Body of pancreas (tissue), 4 donors: ENCODE measurements around the gene ZCWPW2. TPM values are rescaled to one million over a fixed set of nuclear protein-coding genes. Genes with fewer than 3 reads are reported as not detected.

ENCODE experiments used
- ATAC-seq: fragments of 150-250 bp; one replicate; pipeline ENCODE4 v1.9.1; 2016
- DNase-seq, 4 donors: peaks; one replicate each; pipeline ENCODE4 v3.0.0-alpha.2; 2019
- H3K27ac ChIP-seq, 4 donors: fragments of 200-600 bp; sonication (generic); 1 replicate in 3 of 4; 2 replicates in 1 of 4; pipeline versions ENCODE4 v1.5.1 to v1.6.1; 2016 to 2019; ENCODE audit warnings: mild to moderate bottlenecking in 1 of 4, mixed read lengths in 1 of 4, moderate library complexity in 1 of 4
- H3K27me3 ChIP-seq, 2 donors: fragments of 200-600 bp; sonication (generic); one replicate each; pipeline ENCODE4 v1.6.0; 2016; ENCODE audit warnings: mild to moderate bottlenecking in 1 of 2
- H3K36me3 ChIP-seq, 2 donors: fragments of 200-600 bp; sonication (generic); replicated peaks in 1 of 2; 2 replicates each; pipeline ENCODE4 v1.5.1; 2016; ENCODE audit warnings: low read depth in 2 of 2; ENCODE audit not compliant: insufficient read depth in 1 of 2
- H3K4me1 ChIP-seq: fragments of 200-600 bp; sonication (generic); one replicate; pipeline ENCODE4 v1.6.0; 2016
- H3K4me3 ChIP-seq, 2 donors: fragments of 200-600 bp; sonication (generic); 1 replicate in 1 of 2; 2 replicates in 1 of 2; pipeline ENCODE4 v1.5.1; 2016 to 2019
- H3K9me3 ChIP-seq, 3 donors: fragments of 200-600 bp; sonication (generic); 1 replicate in 2 of 3; 2 replicates in 1 of 3; pipeline ENCODE4 v1.5.1; 2016
- POLR2A ChIP-seq, 3 donors: fragments of 450-650 bp; IDR thresholded peaks; one replicate each; pipeline ENCODE4 v1.6.1; 2016; ENCODE audit warnings: antibody characterized with exemption in 3 of 3, mild to moderate bottlenecking in 2 of 3
- WGBS, 2 donors: methylation state at CpG; one replicate each; pipeline ENCODE4 v1.1.5; 2017; 5-methylcytosine and 5-hydroxymethylcytosine counted together
- intact Hi-C: fragments of 100-400 bp; cut with DNase I; formaldehyde crosslinking; loops from one replicate; pipeline ENCODE4 v1.15.1; 2023
- total RNA-seq, 2 donors: library from RNA; depleted of rRNA; stranded (reverse); fragments of >200 nt; gene quantifications; one replicate each; pipeline ENCODE4 v1.1.0, GENCODE V29; 2016
- TF ChIP-seq, protein P1 (sequence below), 7 experiments: fragments of 450-650 bp in 4 of 7; fragments of 200-600 bp in 3 of 7; sonication (generic) in 3 of 7; IDR thresholded peaks; one replicate each; pipeline ENCODE4 v1.5.1; 2016 to 2019; ENCODE audit warnings: antibody characterized with exemption in 7 of 7

The ZCWPW2 gene, protein sequence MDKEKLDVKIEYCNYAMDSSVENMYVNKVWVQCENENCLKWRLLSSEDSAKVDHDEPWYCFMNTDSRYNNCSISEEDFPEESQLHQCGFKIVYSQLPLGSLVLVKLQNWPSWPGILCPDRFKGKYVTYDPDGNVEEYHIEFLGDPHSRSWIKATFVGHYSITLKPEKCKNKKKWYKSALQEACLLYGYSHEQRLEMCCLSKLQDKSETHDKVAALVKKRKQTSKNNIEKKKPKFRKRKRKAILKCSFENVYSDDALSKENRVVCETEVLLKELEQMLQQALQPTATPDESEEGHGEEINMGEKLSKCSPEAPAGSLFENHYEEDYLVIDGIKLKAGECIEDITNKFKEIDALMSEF
- total RNA-seq: 1 to 10 TPM in 1 of 2 donors, not detected in 1; 1.3 TPM

DNA sequence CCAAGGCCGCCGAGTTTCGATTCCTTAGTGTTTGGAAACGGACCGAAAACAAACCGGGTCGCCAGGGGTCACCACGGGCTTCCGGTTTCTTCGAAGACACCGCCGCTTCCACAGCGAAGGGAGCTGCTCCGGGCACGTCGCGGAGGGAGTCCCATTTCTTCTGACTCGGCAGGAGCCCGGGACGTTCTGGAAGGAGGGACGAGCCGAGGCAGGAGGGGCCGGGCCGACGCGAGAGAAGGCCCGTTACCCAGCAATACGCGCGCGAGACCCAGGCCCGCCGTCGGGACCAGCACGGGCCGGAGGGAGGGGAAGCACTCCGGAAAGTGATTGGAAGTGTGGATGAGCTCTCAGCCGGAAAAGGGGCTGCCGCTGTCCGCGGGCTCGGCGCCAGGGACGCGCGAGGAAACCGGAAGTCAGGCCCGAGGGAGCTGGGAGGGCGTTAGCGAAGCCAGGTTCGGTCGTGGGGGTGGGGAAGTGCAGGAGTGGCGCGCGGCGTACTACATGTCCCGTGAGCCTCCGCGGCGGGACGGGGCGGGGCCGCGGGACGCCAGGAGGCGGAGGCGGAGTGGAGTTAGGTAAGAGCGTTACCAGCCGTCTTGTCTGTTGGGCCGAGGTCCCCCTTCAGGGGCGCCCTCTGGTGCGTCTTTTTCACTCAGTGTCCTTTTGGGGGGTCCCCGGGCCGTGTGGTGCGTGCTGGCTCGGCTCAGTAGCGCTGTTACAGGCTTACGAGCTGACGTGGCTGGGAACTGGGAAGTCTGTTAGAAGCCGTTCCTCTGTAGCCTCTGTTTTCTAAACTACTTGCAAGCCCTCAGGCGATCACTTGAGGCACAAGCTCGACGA, at the start of gene ZCWPW2, which contains the start of gene AZI2:
Gene ZCWPW2, plus strand, starts transcription at position 93 of the 840 bp plus-strand sequence. CDS start 64,348 bp downstream, outside the sequence.
Gene AZI2, minus strand, starts transcription at position 196 of the 840 bp plus-strand sequence. CDS start 8,207 bp downstream, outside the sequence.
- peak; percentile 94 for ATAC-seq
- 0% methylated on average over 24 to 73 of the region's 83 CpGs for WGBS, 2 donors

DNA sequence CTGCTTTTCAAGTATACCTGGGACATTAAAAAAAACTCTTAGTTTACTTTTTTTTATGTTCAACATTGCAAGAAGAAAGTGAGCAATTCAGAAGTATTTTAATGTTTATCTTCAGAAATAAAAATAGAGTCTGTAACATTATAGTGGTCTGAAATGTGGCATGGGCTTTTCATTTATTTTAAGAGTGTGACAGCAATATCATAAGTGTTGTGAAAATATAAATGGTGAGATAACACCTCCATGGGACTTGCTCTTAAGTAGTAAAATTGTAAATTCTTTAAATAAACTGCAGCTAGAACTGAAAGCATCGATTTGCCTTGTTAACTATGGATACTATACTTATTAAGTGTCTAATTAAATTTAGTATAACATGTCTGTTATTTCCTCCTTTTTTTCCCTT, 48.8 kb upstream of the ZCWPW2 start:
- no peaks in the 10 kb centered on the region for H3K36me3 ChIP-seq
- H3K27ac ChIP-seq: no peak overlapping the region
- no peaks in the 10 kb centered on the region for H3K9me3 ChIP-seq
- H3K27me3 ChIP-seq: no peaks in the 10 kb centered on the region
- DNase-seq: no peak
- WGBS, 2 donors: 94 to 97% methylated on average over 1 of the region's 1 CpG
- no peak overlapping the region for H3K4me3 ChIP-seq
- TF ChIP-seq, protein P1, sequence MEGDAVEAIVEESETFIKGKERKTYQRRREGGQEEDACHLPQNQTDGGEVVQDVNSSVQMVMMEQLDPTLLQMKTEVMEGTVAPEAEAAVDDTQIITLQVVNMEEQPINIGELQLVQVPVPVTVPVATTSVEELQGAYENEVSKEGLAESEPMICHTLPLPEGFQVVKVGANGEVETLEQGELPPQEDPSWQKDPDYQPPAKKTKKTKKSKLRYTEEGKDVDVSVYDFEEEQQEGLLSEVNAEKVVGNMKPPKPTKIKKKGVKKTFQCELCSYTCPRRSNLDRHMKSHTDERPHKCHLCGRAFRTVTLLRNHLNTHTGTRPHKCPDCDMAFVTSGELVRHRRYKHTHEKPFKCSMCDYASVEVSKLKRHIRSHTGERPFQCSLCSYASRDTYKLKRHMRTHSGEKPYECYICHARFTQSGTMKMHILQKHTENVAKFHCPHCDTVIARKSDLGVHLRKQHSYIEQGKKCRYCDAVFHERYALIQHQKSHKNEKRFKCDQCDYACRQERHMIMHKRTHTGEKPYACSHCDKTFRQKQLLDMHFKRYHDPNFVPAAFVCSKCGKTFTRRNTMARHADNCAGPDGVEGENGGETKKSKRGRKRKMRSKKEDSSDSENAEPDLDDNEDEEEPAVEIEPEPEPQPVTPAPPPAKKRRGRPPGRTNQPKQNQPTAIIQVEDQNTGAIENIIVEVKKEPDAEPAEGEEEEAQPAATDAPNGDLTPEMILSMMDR (IDR thresholded peaks at IDR 0.05): no peak
- TF ChIP-seq POLR2A (IDR thresholded peaks at IDR 0.05): no peak
- no peaks in the 10 kb centered on the region for H3K4me1 ChIP-seq
- intact Hi-C loops: no loop called here
- no peak for ATAC-seq

More for the DNA sequence above, at the start of gene ZCWPW2, which contains the start of gene AZI2:
- intact Hi-C loops: no loop called here
- Histone ChIP-seq H3K9me3 (no peaks in the 10 kb centered on the region), H3K36me3 (no peaks in the 10 kb centered on the region), H3K27me3 (no peaks in the 10 kb centered on the region), H3K27ac (peak within 1 kb of the TSS; percentile 92 to 100 (median 100)), H3K4me3 (peak within 1 kb of the TSS; percentile 62 to 78), H3K4me1 (peaks cover 25% of the 10 kb centered on the region)
- TF ChIP-seq POLR2A (IDR thresholded peaks at IDR 0.05): peak; percentile 90 to 94 (median 94)
- TF ChIP-seq, protein P1 (IDR thresholded peaks at IDR 0.05): peak in 3 of 7 experiments; percentile 18 to 44 (median 31)
- peak; percentile 97 to 98 (median 97) for DNase-seq

DNA sequence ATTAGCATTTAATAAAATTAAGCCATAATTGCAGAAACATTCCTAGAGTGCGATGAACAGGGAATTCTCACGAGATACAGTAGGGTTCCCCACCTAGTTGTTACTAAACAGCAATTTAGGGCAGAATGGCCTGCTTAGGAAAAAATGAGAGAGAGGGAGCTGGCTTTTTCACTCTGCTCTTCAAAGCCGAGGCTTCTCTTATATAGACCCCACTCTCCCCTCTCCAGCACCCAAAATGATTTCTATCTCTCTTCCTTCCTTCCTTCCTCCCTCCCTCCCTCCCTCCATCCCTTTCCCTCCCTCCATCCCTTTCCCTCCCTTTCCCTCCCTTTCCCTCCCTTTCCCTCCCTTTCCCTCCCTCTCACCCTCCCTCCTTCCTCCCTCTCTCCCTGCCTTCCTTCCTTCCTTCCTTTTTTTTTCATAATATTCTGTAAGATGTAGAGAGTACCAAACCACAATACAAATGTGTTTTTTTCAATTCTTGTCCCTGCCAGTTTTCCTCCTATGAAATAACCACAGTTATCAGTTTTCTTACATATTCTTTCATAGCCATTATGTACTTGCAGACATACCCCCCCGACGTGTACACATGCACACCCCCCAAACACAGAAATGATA, 48.1 kb upstream of the ZCWPW2 start:
- Histone ChIP-seq H3K4me1 (no peaks in the 10 kb centered on the region), H3K27ac (no peak overlapping the region), H3K27me3 (no peaks in the 10 kb centered on the region), H3K36me3 (no peaks in the 10 kb centered on the region), H3K9me3 (no peaks in the 10 kb centered on the region), H3K4me3 (no peak overlapping the region)
- DNase-seq (no peak), ATAC-seq (no peak)
- TF ChIP-seq, protein P1 (IDR thresholded peaks at IDR 0.05): no peak
- TF ChIP-seq POLR2A (IDR thresholded peaks at IDR 0.05): no peak
- 92 to 94% methylated on average over 5 of the region's 5 CpGs for WGBS, 2 donors
- intact Hi-C loops: no loop called here

DNA sequence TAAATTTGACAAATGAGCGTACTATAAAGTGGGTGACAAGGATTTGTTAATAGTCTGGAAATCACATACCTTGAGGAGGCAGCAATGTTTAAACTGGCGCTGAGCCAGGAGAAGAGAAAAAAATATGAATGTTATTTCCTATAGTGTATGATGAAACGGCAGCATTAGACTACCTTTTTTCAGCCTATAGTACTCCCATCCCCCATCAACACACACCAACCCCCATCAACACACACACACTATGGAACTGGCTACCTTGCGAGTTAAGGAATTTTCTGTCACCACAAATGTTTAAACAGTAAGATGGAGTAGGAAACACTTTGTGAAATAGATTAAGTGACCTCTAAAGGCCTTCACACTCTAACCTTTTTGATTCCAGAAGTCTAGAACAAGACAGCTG, 46.8 kb upstream of the ZCWPW2 start:
- ATAC-seq: no peak
- TF ChIP-seq, protein P1 (IDR thresholded peaks at IDR 0.05): no peak
- TF ChIP-seq POLR2A (IDR thresholded peaks at IDR 0.05): no peak
- Histone ChIP-seq H3K27ac (no peak overlapping the region), H3K4me1 (no peaks in the 10 kb centered on the region), H3K9me3 (no peaks in the 10 kb centered on the region), H3K27me3 (no peaks in the 10 kb centered on the region), H3K36me3 (no peaks in the 10 kb centered on the region), H3K4me3 (no peak overlapping the region)
- 82 to 91% methylated on average over 4 of the region's 4 CpGs for WGBS, 2 donors
- no peak for DNase-seq
- intact Hi-C loops: no loop called here
